HCT116 (cell line): Measurements from ENCODE around the gene RAB24. TPM values are rescaled to one million over a fixed set of nuclear protein-coding genes. Genes with fewer than 3 reads are reported as not detected.

Source experiments
- ATAC-seq: fragments of 200-7000 bp; cut with Tn5 transposase; 2 replicates; pipeline ENCODE4 v1.9.1; 2020; ENCODE audit warnings: mild to moderate bottlenecking, moderate library complexity
- Bru-seq: library from RNA; stranded (reverse); fragments of 400-500 nt; gene quantifications from one replicate; lab custom pipeline; 2021; lab: Mats Ljungman, UMichigan
- BruChase-seq, 2 experiments: library from RNA; stranded (reverse); fragments of 400-500 nt; gene quantifications; one replicate each; lab custom pipeline; 2021; lab: Mats Ljungman, UMichigan
- BruUV-seq: library from RNA; stranded (reverse); fragments of 400-500 nt; replicated peaks from 2 replicates; lab custom pipeline; 2021; lab: Mats Ljungman, UMichigan
- CTCF ChIA-PET: fragments of 300-600 bp; sonication (Branson Sonifier 250); formaldehyde crosslinking; loops from one replicate; lab custom pipeline; 2021; ENCODE audit warnings: antibody characterized with exemption; lab: Charles Lee
- POLR2A ChIA-PET: fragments of 300-600, 350-600 bp; sonication (Branson Sonifier 250); formaldehyde crosslinking; loops from one replicate; lab custom pipeline; 2021; ENCODE audit warnings: antibody characterized with exemption; lab: Charles Lee
- RAD21 ChIA-PET, 2 experiments: fragments of 300-600 bp; sonication (Branson Sonifier 250); formaldehyde crosslinking; loops; one replicate each; lab custom pipeline; 2023; ENCODE audit warnings: low total read pairs in 2 of 2; ENCODE audit not compliant: uncharacterized antibody in 2 of 2, unreplicated experiment in 2 of 2, low non-redundant PET in 1 of 2; lab: Charles Lee
- DNase-seq: peaks from one replicate; pipeline ENCODE4 v3.0.0-alpha.2; 2010; ENCODE audit warnings: low read depth, low spot score
- H2AFZ ChIP-seq: fragments of 200-600 bp; shearing (Covaris generic), sonication (generic); 2 replicates; pipeline ENCODE4 v1.6.1; 2017; ENCODE audit warnings: low read depth, mixed run types, mixed read lengths, antibody characterized with exemption, low read length; ENCODE audit not compliant: poor library complexity, severe bottlenecking
- H3K27ac ChIP-seq: 2 replicates; pipeline ENCODE4 v1.5.1; 2012; ENCODE audit warnings: low read depth, low read length
- H3K27me3 ChIP-seq: fragments of 200-600 bp; sonication (generic); 2 replicates; pipeline ENCODE4 v1.6.1; 2016; ENCODE audit warnings: mixed run types, low read length, mixed read lengths; ENCODE audit not compliant: insufficient read depth
- H3K36me3 ChIP-seq, 2 experiments: fragments of 200-500 bp in 1 of 2; fragments of 200-600 bp in 1 of 2; sonication (Bioruptor generic) in 1 of 2; sonication (generic) in 1 of 2; 2 replicates each; pipeline versions ENCODE4 v1.5.1 to v1.6.1; 2014 to 2016; ENCODE audit warnings: low read length in 2 of 2, inconsistent platforms in 1 of 2, mixed read lengths in 1 of 2, mixed run types in 1 of 2; ENCODE audit not compliant: insufficient read depth in 2 of 2, control insufficient read depth in 1 of 2
- H3K4me1 ChIP-seq, 2 experiments: fragments of 200-600 bp in 1 of 2; sonication (generic) in 1 of 2; 2 replicates each; pipeline versions ENCODE4 v1.5.1 to v1.6.1; 2012 to 2017; ENCODE audit warnings: low read length in 2 of 2, inconsistent platforms in 1 of 2, mild to moderate bottlenecking in 1 of 2, mixed read lengths in 1 of 2, mixed run types in 1 of 2, moderate library complexity in 1 of 2; ENCODE audit not compliant: insufficient read depth in 2 of 2, control insufficient read depth in 1 of 2
- H3K4me2 ChIP-seq: fragments of 200-600 bp; sonication (generic); 2 replicates; pipeline ENCODE4 v1.6.1; 2017; ENCODE audit warnings: mixed run types, low read length, mixed read lengths
- H3K4me3 ChIP-seq, 2 experiments: fragments of 200-600 bp in 1 of 2; sonication (generic) in 1 of 2; replicated peaks in 1 of 2; 2 replicates each; pipeline ENCODE4 v1.5.1; 2011 to 2016; ENCODE audit warnings: low read length in 2 of 2, control low read depth in 1 of 2, low read depth in 1 of 2, mild to moderate bottlenecking in 1 of 2, mixed read lengths in 1 of 2, mixed run types in 1 of 2
- H3K79me2 ChIP-seq: fragments of 200-600 bp; sonication (generic); 2 replicates; pipeline ENCODE4 v1.6.1; 2017; ENCODE audit warnings: mild to moderate bottlenecking, mixed run types, low read length, moderate library complexity, mixed read lengths; ENCODE audit not compliant: insufficient read depth
- H3K9ac ChIP-seq: fragments of 200-600 bp; sonication (generic); 2 replicates; pipeline ENCODE4 v1.6.1; 2016; ENCODE audit warnings: low read length, mixed read lengths
- H3K9me2 ChIP-seq: fragments of 200-600 bp; sonication (generic), shearing (Covaris generic); 2 replicates; pipeline ENCODE4 v1.6.1; 2017; ENCODE audit warnings: mixed run types, mild to moderate bottlenecking, moderate library complexity; ENCODE audit not compliant: insufficient read depth
- H3K9me3 ChIP-seq, 2 experiments: fragments of 200-500 bp in 1 of 2; fragments of 200-600 bp in 1 of 2; sonication (Bioruptor generic) in 1 of 2; sonication (generic) in 1 of 2; 2 replicates each; pipeline ENCODE4 v1.6.1; 2014 to 2017; ENCODE audit warnings: low read length in 2 of 2, mixed read lengths in 2 of 2, inconsistent platforms in 1 of 2, low read depth in 1 of 2, mild to moderate bottlenecking in 1 of 2, mixed run types in 1 of 2, moderate library complexity in 1 of 2; ENCODE audit not compliant: control insufficient read depth in 1 of 2, insufficient read depth in 1 of 2
- H4K20me1 ChIP-seq: fragments of 200-600 bp; sonication (generic), shearing (Covaris generic); 2 replicates; pipeline ENCODE4 v1.6.1; 2017; ENCODE audit warnings: mixed run types, mild to moderate bottlenecking, moderate library complexity; ENCODE audit not compliant: insufficient read depth
- CTCF ChIP-seq, 3 experiments: fragments of 200-600 bp in 1 of 3; sonication (generic) in 1 of 3; IDR thresholded peaks in 2 of 3; conservative IDR thresholded peaks in 1 of 3; 2 replicates each; pipeline ENCODE4 v1.5.1; 2012 to 2017; ENCODE audit warnings: low read depth in 2 of 3, low read length in 2 of 3, antibody characterized with exemption in 1 of 3, borderline replicate concordance in 1 of 3, control low read depth in 1 of 3, mild to moderate bottlenecking in 1 of 3, mixed read lengths in 1 of 3, mixed run types in 1 of 3, moderate library complexity in 1 of 3; ENCODE audit not compliant: insufficient read depth in 1 of 3
- MAX ChIP-seq: IDR thresholded peaks from 2 replicates; pipeline ENCODE4 v1.6.1; 2012
- POLR2A ChIP-seq: IDR thresholded peaks from 2 replicates; pipeline ENCODE4 v1.7.0; 2011; ENCODE audit warnings: borderline replicate concordance; ENCODE audit not compliant: insufficient read depth, insufficient read length; ENCODE audit errors: extremely low read depth
- POLR2AphosphoS5 ChIP-seq: IDR thresholded peaks from 2 replicates; pipeline ENCODE4 v1.6.1; 2011; ENCODE audit warnings: mild to moderate bottlenecking, low read depth, low read length, moderate library complexity
- SIN3A ChIP-seq: IDR thresholded peaks from 2 replicates; pipeline ENCODE4 v1.6.1; 2012; ENCODE audit warnings: low read depth
- TCF7L2 ChIP-seq: IDR thresholded peaks from 2 replicates; pipeline ENCODE4 v1.7.0; 2011; ENCODE audit warnings: borderline replicate concordance, inconsistent platforms; ENCODE audit not compliant: insufficient read depth, insufficient read length; ENCODE audit errors: extremely low read depth
- YY1 ChIP-seq: IDR thresholded peaks from 2 replicates; pipeline ENCODE4 v1.6.1; 2011; ENCODE audit warnings: low read length, low read depth, moderate library complexity, mild to moderate bottlenecking; ENCODE audit not compliant: insufficient replicate concordance; ENCODE audit errors: extremely low read depth
- intact Hi-C: fragments of 100-400 bp; cut with micrococcal nuclease; formaldehyde crosslinking; loops from 2 replicates; pipeline ENCODE4 v1.10.0; 2022
- long read RNA-seq: library from polyadenylated mRNA; unstranded; transcript quantifications from one replicate; pipeline ENCODE4 v2.0.0, GENCODE V29; 2021; ENCODE audit not compliant: unreplicated experiment
- polyA plus RNA-seq: library from polyadenylated mRNA; unstranded; fragments of >200 nt; gene quantifications from 2 replicates; pipeline ENCODE4 v1.2.1, GENCODE V29; 2012; ENCODE audit warnings: missing spikeins
- total RNA-seq: library from RNA; stranded (reverse); gene quantifications from one replicate; pipeline ENCODE4 v1.2.1, GENCODE V29; 2021; ENCODE audit not compliant: unreplicated experiment

The RAB24 gene
- total RNA-seq: 13.5 TPM
- 16.5 and 19.4 TPM in 2 replicates for polyA plus RNA-seq
- percentile 68 among the genes with signal in this experiment for Bru-seq, nascent RNA
- percentile 85 among the genes with signal in this experiment for BruChase-seq, experiment 1, labeled RNA remaining after a 6-hour chase
- percentile 74 among the genes with signal in this experiment for BruChase-seq, experiment 2, labeled RNA remaining after a 2-hour chase
- long read RNA-seq, transcript RAB24-206 (7 exons, 1,820 nt): major isoform, 8 of 19 reads
- long read RNA-seq, partial matches to known transcripts: 0 of 19 reads
- long read RNA-seq, other reads (novel, unspliced or antisense): 5 of 19 reads

GRCh38 chr5:177303121-177303924 is at the start of gene RAB24, which contains the start of gene PRELID1:
RAB24 (minus strand) TSS chr5:177303719; CDS start chr5:177303288, 431 bp downstream.
PRELID1 (plus strand) TSS chr5:177303799; CDS start chr5:177303986, 187 bp downstream.
- peak in 2 of 3 experiments; percentile 33 to 36; a peak in 3 of 6 replicates for TF ChIP-seq CTCF (IDR thresholded peaks at IDR 0.05 in 2 of 3, conservative IDR thresholded peaks at IDR 0.05 in 1 of 3; ENCODE audit: borderline replicate concordance in 1 of 3, insufficient read depth in 1 of 3, low read depth in 2 of 3, low read length in 2 of 3)
- TF ChIP-seq TCF7L2: no peak
- peak; percentile 63 for TF ChIP-seq POLR2AphosphoS5
- no peak for TF ChIP-seq MAX
- TF ChIP-seq YY1: peak; percentile 85
- TF ChIP-seq SIN3A: no peak
- peak; percentile 69 for TF ChIP-seq POLR2A
- ATAC-seq (peak; percentile 58), DNase-seq (no peak)
- Histone ChIP-seq H3K4me2 (peak within 1 kb of the TSS; percentile 92), H3K9ac (peak within 1 kb of the TSS; percentile 99), H2AFZ (no peak within 1 kb of the TSS), H3K27me3 (no peaks in the 10 kb centered on the region), H3K4me3 (peak within 1 kb of the TSS; percentile 88 to 99), H3K79me2 (peaks cover 28% of the 10 kb centered on the region), H3K4me1 (peaks cover 19 to 63% of the 10 kb centered on the region in 2 experiments), H3K9me3 (no peaks in the 10 kb centered on the region), H3K27ac (peak within 1 kb of the TSS; percentile 72), H3K36me3 (peaks cover 8 to 14% of the 10 kb centered on the region in 2 experiments; a peak in 2 of 4 replicates), H3K9me2 (no peaks in the 10 kb centered on the region), H4K20me1 (peaks cover 8% of the 10 kb centered on the region; the same call in 1 of the 2 replicates)
- intact Hi-C loops: loop anchor here (5.0 to 10.0 kb wide), 2 partner anchors 199 to 649 kb away; no protein-coding TSS in a partner anchor
- CTCF ChIA-PET: no interaction called here
- POLR2A ChIA-PET: no interaction called here
- RAD21 ChIA-PET: no interaction called here
- BruUV-seq: TSS peak; percentile 49
